Hepatocyte (in vitro differentiated cells): ENCODE measurements around the gene KCNB1.

ENCODE experiments used
- EZH2 ChIP-seq: fragments of 200-600 bp; sonication (generic); IDR thresholded peaks from 2 replicates; pipeline ENCODE4 v1.6.1; 2016; ENCODE audit warnings: antibody characterized with exemption, mild to moderate bottlenecking, borderline replicate concordance
- EZH2phosphoT487 ChIP-seq: fragments of 200-600 bp; sonication (generic); IDR thresholded peaks from one replicate; pipeline ENCODE4 v1.6.1; 2018; ENCODE audit warnings: antibody characterized with exemption, mild to moderate bottlenecking, low read depth, moderate library complexity; ENCODE audit not compliant: unreplicated experiment, severe bottlenecking
- TF ChIP-seq, protein P1 (sequence below): fragments of 200-600 bp; sonication (generic); IDR thresholded peaks from 2 replicates; pipeline ENCODE4 v1.5.1; 2016; ENCODE audit warnings: antibody characterized with exemption, mild to moderate bottlenecking; ENCODE audit not compliant: poor library complexity

DNA sequence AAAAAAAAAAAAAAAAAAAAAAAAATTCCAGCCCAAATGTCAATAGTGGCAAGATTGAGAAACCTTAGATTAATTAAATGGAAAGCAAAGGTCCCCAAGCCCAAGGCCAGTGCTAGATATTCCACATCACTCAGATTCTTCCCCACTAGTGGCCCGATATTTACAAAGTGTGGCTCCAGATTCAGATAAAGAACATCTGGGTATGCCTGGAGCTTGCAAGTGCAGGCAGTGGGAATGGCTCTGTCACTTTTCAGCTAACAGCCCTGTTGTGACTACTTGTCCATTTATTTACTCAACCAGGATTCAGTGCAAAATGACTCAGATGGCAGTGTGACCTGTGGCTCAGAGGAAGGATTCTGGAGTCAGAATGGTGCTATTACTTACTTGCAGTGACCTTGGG, 8.2 kb upstream of the KCNB1 start:
- TF ChIP-seq, protein P1, sequence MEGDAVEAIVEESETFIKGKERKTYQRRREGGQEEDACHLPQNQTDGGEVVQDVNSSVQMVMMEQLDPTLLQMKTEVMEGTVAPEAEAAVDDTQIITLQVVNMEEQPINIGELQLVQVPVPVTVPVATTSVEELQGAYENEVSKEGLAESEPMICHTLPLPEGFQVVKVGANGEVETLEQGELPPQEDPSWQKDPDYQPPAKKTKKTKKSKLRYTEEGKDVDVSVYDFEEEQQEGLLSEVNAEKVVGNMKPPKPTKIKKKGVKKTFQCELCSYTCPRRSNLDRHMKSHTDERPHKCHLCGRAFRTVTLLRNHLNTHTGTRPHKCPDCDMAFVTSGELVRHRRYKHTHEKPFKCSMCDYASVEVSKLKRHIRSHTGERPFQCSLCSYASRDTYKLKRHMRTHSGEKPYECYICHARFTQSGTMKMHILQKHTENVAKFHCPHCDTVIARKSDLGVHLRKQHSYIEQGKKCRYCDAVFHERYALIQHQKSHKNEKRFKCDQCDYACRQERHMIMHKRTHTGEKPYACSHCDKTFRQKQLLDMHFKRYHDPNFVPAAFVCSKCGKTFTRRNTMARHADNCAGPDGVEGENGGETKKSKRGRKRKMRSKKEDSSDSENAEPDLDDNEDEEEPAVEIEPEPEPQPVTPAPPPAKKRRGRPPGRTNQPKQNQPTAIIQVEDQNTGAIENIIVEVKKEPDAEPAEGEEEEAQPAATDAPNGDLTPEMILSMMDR, result no peak
- TF ChIP-seq EZH2 (no peak), EZH2phosphoT487 (no peak)
